ENCODE data around the gene HS6ST1.

Gene HS6ST1

DNA sequence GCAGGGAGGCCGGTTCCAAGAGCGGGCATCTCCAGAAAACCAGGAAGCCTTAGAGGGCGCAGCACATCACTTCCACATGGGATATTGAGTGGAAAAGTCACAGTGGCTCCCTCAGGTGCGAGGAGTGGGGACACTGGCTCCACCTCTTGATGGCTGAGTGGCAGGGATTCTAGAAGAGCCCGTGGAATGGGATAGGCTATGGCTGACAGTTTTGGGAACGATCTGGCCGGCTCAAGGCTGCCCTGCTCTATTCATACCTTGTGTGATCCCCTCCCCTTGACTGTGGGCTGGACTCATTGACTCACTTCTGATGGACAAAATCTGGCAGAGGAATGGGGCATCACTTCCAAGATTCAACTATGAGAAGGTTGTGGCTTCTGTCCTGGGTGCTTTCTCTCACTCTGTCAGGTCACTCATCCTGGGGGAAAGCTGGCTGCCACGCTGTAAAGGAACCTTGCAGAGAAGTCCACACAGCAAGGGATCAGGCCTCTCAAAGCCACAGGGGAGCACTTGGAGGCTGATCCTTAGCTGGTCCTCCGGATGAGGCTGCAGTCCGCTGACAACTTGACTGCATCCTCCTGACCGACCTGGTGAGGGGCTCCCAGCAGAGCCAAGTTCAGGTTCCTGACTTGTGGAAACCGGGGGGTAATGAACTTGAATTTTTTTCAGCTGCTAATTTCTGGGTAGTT lies 46.7 kb upstream of the HS6ST1 start:
- Histone ChIP-seq H3K4me3 (replicated peaks; ENCODE audit: insufficient read depth, low read length) (no peak overlapping the region), H3K27me3 (ENCODE audit: insufficient read depth, poor library complexity, severe bottlenecking) (no peaks in the 10 kb centered on the region), H3K27ac (replicated peaks) (no peak overlapping the region)
- DNase-seq (ENCODE audit: low read depth in 1 of 2, low spot score in 1 of 2): no peak
- TF ChIP-seq POLR2AphosphoS5 (IDR thresholded peaks at IDR 0.05; ENCODE audit: low read depth) (no peak), GABPA (IDR thresholded peaks at IDR 0.05; ENCODE audit: low read depth) (no peak), SPI1 (IDR thresholded peaks at IDR 0.05; ENCODE audit: borderline replicate concordance, low read depth) (no peak)
- TF ChIP-seq, protein P1, sequence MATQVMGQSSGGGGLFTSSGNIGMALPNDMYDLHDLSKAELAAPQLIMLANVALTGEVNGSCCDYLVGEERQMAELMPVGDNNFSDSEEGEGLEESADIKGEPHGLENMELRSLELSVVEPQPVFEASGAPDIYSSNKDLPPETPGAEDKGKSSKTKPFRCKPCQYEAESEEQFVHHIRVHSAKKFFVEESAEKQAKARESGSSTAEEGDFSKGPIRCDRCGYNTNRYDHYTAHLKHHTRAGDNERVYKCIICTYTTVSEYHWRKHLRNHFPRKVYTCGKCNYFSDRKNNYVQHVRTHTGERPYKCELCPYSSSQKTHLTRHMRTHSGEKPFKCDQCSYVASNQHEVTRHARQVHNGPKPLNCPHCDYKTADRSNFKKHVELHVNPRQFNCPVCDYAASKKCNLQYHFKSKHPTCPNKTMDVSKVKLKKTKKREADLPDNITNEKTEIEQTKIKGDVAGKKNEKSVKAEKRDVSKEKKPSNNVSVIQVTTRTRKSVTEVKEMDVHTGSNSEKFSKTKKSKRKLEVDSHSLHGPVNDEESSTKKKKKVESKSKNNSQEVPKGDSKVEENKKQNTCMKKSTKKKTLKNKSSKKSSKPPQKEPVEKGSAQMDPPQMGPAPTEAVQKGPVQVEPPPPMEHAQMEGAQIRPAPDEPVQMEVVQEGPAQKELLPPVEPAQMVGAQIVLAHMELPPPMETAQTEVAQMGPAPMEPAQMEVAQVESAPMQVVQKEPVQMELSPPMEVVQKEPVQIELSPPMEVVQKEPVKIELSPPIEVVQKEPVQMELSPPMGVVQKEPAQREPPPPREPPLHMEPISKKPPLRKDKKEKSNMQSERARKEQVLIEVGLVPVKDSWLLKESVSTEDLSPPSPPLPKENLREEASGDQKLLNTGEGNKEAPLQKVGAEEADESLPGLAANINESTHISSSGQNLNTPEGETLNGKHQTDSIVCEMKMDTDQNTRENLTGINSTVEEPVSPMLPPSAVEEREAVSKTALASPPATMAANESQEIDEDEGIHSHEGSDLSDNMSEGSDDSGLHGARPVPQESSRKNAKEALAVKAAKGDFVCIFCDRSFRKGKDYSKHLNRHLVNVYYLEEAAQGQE (IDR thresholded peaks at IDR 0.05; ENCODE audit: insufficient replicate concordance, low read depth): no peak
- TF ChIP-seq, protein P2, sequence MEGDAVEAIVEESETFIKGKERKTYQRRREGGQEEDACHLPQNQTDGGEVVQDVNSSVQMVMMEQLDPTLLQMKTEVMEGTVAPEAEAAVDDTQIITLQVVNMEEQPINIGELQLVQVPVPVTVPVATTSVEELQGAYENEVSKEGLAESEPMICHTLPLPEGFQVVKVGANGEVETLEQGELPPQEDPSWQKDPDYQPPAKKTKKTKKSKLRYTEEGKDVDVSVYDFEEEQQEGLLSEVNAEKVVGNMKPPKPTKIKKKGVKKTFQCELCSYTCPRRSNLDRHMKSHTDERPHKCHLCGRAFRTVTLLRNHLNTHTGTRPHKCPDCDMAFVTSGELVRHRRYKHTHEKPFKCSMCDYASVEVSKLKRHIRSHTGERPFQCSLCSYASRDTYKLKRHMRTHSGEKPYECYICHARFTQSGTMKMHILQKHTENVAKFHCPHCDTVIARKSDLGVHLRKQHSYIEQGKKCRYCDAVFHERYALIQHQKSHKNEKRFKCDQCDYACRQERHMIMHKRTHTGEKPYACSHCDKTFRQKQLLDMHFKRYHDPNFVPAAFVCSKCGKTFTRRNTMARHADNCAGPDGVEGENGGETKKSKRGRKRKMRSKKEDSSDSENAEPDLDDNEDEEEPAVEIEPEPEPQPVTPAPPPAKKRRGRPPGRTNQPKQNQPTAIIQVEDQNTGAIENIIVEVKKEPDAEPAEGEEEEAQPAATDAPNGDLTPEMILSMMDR (IDR thresholded peaks at IDR 0.05; ENCODE audit: insufficient read depth, low read length): no peak

DNA sequence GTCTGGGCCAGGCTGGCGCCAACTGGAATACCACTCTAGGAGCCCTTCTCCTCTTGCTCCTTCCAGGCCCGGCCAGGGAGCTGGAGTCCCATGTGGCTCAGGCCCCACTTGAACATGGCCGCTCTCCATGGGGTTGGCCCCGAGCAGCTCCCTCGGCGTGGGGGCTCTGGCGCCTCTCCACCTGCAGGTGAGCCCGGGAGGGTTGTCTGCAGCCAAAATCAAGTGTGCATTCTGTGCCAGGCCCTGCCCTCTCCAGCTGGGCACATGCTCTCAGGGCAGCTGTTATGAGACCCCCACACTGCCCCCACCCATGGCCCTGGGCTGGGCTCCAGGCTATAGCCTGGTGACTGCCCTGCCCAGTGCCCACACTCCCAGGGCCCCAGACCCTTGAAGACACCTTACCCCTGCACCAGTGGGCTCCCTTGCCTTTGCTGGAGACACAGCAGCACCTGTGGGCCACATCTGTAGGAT lies 45.8 kb upstream of the HS6ST1 start:
- H3K4me3 ChIP-seq (replicated peaks; ENCODE audit: insufficient read depth, low read length): no peak overlapping the region
- no peak for DNase-seq (ENCODE audit: low read depth in 1 of 2, low spot score in 1 of 2)
- TF ChIP-seq, protein P1 (IDR thresholded peaks at IDR 0.05; ENCODE audit: insufficient replicate concordance, low read depth): no peak
- no peak for TF ChIP-seq SPI1 (IDR thresholded peaks at IDR 0.05; ENCODE audit: borderline replicate concordance, low read depth)
- no peak for TF ChIP-seq POLR2AphosphoS5 (IDR thresholded peaks at IDR 0.05; ENCODE audit: low read depth)
- TF ChIP-seq, protein P2 (IDR thresholded peaks at IDR 0.05; ENCODE audit: insufficient read depth, low read length): no peak
- TF ChIP-seq GABPA (IDR thresholded peaks at IDR 0.05; ENCODE audit: low read depth): no peak
- no peak overlapping the region for H3K27ac ChIP-seq (replicated peaks)
- no peaks in the 10 kb centered on the region for H3K27me3 ChIP-seq (ENCODE audit: insufficient read depth, poor library complexity, severe bottlenecking)

DNA sequence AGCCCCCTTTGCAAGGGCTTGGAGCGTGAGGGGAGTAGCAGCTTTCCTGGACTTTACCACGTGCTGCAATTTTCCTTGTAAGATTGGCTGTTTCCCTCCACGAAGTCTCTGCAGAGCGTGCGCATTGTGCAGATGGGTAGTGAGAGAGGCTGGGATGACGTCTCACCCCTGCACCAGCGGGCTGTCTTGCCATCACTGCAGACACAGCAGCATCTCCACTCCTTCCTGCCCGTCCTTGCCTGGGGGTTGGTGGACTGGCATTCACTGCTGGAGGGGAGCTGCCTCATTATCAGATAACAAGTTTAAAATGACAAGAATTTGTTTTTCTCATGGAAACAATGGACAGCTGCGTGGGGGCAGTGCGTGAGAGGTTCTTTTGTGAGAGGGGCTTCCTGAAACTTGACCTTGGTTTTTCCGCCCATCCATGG lies 45.3 kb upstream of the HS6ST1 start:
- Histone ChIP-seq H3K27me3 (ENCODE audit: insufficient read depth, poor library complexity, severe bottlenecking) (no peaks in the 10 kb centered on the region), H3K4me3 (replicated peaks; ENCODE audit: insufficient read depth, low read length) (no peak overlapping the region), H3K27ac (replicated peaks) (no peak overlapping the region)
- TF ChIP-seq, protein P1 (IDR thresholded peaks at IDR 0.05; ENCODE audit: insufficient replicate concordance, low read depth): no peak
- no peak for TF ChIP-seq POLR2AphosphoS5 (IDR thresholded peaks at IDR 0.05; ENCODE audit: low read depth)
- TF ChIP-seq SPI1 (IDR thresholded peaks at IDR 0.05; ENCODE audit: borderline replicate concordance, low read depth): no peak
- TF ChIP-seq GABPA (IDR thresholded peaks at IDR 0.05; ENCODE audit: low read depth): no peak
- TF ChIP-seq, protein P2 (IDR thresholded peaks at IDR 0.05; ENCODE audit: insufficient read depth, low read length): no peak
- no peak for DNase-seq (ENCODE audit: low read depth in 1 of 2, low spot score in 1 of 2)

All from HL-60 (cell line).